Measurements from ENCODE around the gene NBEAL2. TPM values are rescaled to one million over a fixed set of nuclear protein-coding genes. Genes with fewer than 3 reads are reported as not detected.
A peak's percentile ranks its signal among the peaks of the same experiment; 100 is the strongest.

Gene NBEAL2
- total RNA-seq, 1 experiment from 2014 or later = 50.7 TPM

- H3K4me3 ChIP-seq (ENCODE audit: low read length) = no peak overlapping the region
- H3K9me3 ChIP-seq (ENCODE audit: low read length) = no peaks in the 10 kb centered on the region
- TF ChIP-seq EZH2 (IDR thresholded peaks at IDR 0.05; ENCODE audit: low read length, unreplicated experiment) (no peak), EZH2phosphoT487 (IDR thresholded peaks at IDR 0.05; ENCODE audit: borderline replicate concordance, low read length) (no peak), CTCF (conservative IDR thresholded peaks at IDR 0.05; ENCODE audit: low read depth, low read length) (no peak)
- POLR2A ChIA-PET (ENCODE audit: unreplicated experiment) = interaction anchor here (0.5 kb wide), 1 partner anchor 152 kb away, joined by 3 read pairs; no protein-coding TSS in a partner anchor
- peaks cover 9% of the 10 kb centered on the region for H3K4me1 ChIP-seq (ENCODE audit: insufficient read depth, low read length)
- DNase-seq (peak; percentile 67), ATAC-seq (peak; percentile 80)
- H3K36me3 ChIP-seq (ENCODE audit: low read depth, low read length) = peaks cover 14% of the 10 kb centered on the region; the same call in 1 of the 2 replicates
- H3K4me2 ChIP-seq (ENCODE audit: low read length) = no peak overlapping the region
- no TSS peak for BruUV-seq (replicated peaks)
- no peaks in the 10 kb centered on the region for H3K79me2 ChIP-seq (ENCODE audit: low read length)
- no peaks in the 10 kb centered on the region for H3K27me3 ChIP-seq (ENCODE audit: low read length)
- H3K27ac ChIP-seq (ENCODE audit: low read length) = no peak overlapping the region
- H3F3A ChIP-seq (ENCODE audit: low read length, unreplicated experiment) = no peaks in the 10 kb centered on the region
- CTCF ChIA-PET = no interaction called here
- H4K20me1 ChIP-seq (ENCODE audit: low read length) = no peaks in the 10 kb centered on the region
- no peak overlapping the region for H2AFZ ChIP-seq (ENCODE audit: low read length)
- H3K9ac ChIP-seq (ENCODE audit: low read length) = no peak overlapping the region
- intact Hi-C loops (cut with micrococcal nuclease) = no loop called here
- H3K9me2 ChIP-seq (replicated peaks; ENCODE audit: low read length) = no peaks in the 10 kb centered on the region
These were observed 20.8 kb downstream of the NBEAL2 start for GRCh38 chr3:47000198-47000815.

GRCh38 chr3:47000922-47001730 is 21.7 kb downstream of the NBEAL2 start:
- DNase-seq = no peak
- H2AFZ ChIP-seq (ENCODE audit: low read length) = no peak overlapping the region

More at GRCh38 chr3:47000922-47001730, 21.7 kb downstream of the NBEAL2 start:
- TF ChIP-seq EZH2phosphoT487 (IDR thresholded peaks at IDR 0.05; ENCODE audit: borderline replicate concordance, low read length) = no peak
- no peak for TF ChIP-seq EZH2 (IDR thresholded peaks at IDR 0.05; ENCODE audit: low read length, unreplicated experiment)
- TF ChIP-seq CTCF (conservative IDR thresholded peaks at IDR 0.05; ENCODE audit: low read depth, low read length) = no peak
- no peaks in the 10 kb centered on the region for H3K9me3 ChIP-seq (ENCODE audit: low read length)
- CTCF ChIA-PET = no interaction called here
- POLR2A ChIA-PET (ENCODE audit: unreplicated experiment) = interaction anchor here (0.5 kb wide), 1 partner anchor 151 kb away, joined by 3 read pairs; no protein-coding TSS in a partner anchor
- no peak for ATAC-seq
- no peaks in the 10 kb centered on the region for H3F3A ChIP-seq (ENCODE audit: low read length, unreplicated experiment)
- no peak overlapping the region for H3K4me3 ChIP-seq (ENCODE audit: low read length)
- no peaks in the 10 kb centered on the region for H3K9me2 ChIP-seq (replicated peaks; ENCODE audit: low read length)
- H3K4me2 ChIP-seq (ENCODE audit: low read length) = no peak overlapping the region
- no peaks in the 10 kb centered on the region for H4K20me1 ChIP-seq (ENCODE audit: low read length)
- peaks cover 9% of the 10 kb centered on the region for H3K4me1 ChIP-seq (ENCODE audit: insufficient read depth, low read length)
- no peaks in the 10 kb centered on the region for H3K79me2 ChIP-seq (ENCODE audit: low read length)
- H3K27me3 ChIP-seq (ENCODE audit: low read length) = no peaks in the 10 kb centered on the region
- H3K27ac ChIP-seq (ENCODE audit: low read length) = no peak overlapping the region
- intact Hi-C loops (cut with micrococcal nuclease) = no loop called here
- no peak overlapping the region for H3K9ac ChIP-seq (ENCODE audit: low read length)
- no TSS peak for BruUV-seq (replicated peaks)
- H3K36me3 ChIP-seq (ENCODE audit: low read depth, low read length) = peaks cover 14% of the 10 kb centered on the region; the same call in 1 of the 2 replicates

Measured in PC-3 (cell line).